ENCODE measurements around the gene MMP23B.

DNA sequence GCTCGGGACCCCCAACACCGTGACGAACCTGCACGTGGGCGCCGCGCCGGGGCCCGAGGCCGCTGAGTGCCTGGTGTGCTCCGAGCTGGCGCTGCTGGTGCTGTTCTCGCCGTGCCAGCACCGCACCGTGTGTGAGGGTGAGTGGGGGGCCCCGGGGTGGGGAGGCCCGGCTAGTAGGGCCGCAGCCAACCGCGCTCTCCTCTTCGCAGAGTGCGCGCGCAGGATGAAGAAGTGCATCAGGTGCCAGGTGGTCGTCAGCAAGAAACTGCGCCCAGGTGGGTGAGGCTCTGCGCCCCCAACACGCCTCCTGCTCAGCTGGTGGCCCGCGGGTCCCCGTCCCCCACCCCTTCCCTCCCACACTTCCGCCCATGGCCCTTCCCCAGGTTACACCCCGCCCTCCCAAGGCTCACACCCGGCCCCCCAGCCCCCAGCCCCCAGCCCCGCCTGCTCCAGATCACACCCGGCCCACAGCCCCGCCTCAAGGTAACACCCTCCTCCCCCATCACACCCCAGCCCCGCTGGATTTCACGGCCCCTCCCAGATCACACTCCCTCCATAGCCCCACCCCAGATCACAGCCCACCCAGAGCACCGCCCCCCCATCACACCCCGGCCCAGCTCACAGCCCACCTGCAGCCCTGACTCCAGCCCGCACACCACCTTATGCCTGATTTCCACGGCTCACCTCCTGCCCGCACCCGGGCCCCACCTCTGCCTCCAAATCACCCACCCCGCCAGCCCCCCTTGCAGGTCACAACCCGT, 2.4 kb upstream of the MMP23B start:
- TF ChIP-seq, protein P1, sequence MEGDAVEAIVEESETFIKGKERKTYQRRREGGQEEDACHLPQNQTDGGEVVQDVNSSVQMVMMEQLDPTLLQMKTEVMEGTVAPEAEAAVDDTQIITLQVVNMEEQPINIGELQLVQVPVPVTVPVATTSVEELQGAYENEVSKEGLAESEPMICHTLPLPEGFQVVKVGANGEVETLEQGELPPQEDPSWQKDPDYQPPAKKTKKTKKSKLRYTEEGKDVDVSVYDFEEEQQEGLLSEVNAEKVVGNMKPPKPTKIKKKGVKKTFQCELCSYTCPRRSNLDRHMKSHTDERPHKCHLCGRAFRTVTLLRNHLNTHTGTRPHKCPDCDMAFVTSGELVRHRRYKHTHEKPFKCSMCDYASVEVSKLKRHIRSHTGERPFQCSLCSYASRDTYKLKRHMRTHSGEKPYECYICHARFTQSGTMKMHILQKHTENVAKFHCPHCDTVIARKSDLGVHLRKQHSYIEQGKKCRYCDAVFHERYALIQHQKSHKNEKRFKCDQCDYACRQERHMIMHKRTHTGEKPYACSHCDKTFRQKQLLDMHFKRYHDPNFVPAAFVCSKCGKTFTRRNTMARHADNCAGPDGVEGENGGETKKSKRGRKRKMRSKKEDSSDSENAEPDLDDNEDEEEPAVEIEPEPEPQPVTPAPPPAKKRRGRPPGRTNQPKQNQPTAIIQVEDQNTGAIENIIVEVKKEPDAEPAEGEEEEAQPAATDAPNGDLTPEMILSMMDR (IDR thresholded peaks at IDR 0.05), result no peak
- no peak for TF ChIP-seq RAD21 (conservative IDR thresholded peaks at IDR 0.05 in 1 of 2, IDR thresholded peaks at IDR 0.05 in 1 of 2)
- no peak for TF ChIP-seq POLR2A (IDR thresholded peaks at IDR 0.05; ENCODE audit: low read length)
- TF ChIP-seq JUNB (IDR thresholded peaks at IDR 0.05), result no peak
- TF ChIP-seq TP53 (CRISPR knock-in tag; IDR thresholded peaks at IDR 0.05), result no peak
- no peak for TF ChIP-seq ESRRA (IDR thresholded peaks at IDR 0.05; ENCODE audit: borderline replicate concordance, low read length)
- no peak for TF ChIP-seq NPAS2 (CRISPR knock-in tag; IDR thresholded peaks at IDR 0.05; ENCODE audit: borderline replicate concordance)
- no peak for TF ChIP-seq RFX5 (IDR thresholded peaks at IDR 0.05)
